Choroid plexus epithelial cell (primary cell): ENCODE measurements around the gene PYCARD.
"Not testable (repeated sequence)": the region's sequence is repeated elsewhere in the genome, so short reads cannot be mapped to it uniquely, and the experiment has no call there.

Source experiments
- DNase-seq: peaks from one replicate; pipeline ENCODE4 v3.0.0-alpha.2; 2010; ENCODE audit warnings: low read depth
- H3K4me3 ChIP-seq: 2 replicates; pipeline ENCODE4 v1.5.1; 2011; ENCODE audit warnings: low read depth, mild to moderate bottlenecking, control low read depth, low read length, moderate library complexity
- TF ChIP-seq, protein P1 (sequence below): conservative IDR thresholded peaks from 2 replicates; pipeline ENCODE4 v1.5.1; 2011; ENCODE audit warnings: low read depth, mild to moderate bottlenecking, control low read depth, inconsistent platforms, low read length, moderate library complexity

PYCARD gene

DNA sequence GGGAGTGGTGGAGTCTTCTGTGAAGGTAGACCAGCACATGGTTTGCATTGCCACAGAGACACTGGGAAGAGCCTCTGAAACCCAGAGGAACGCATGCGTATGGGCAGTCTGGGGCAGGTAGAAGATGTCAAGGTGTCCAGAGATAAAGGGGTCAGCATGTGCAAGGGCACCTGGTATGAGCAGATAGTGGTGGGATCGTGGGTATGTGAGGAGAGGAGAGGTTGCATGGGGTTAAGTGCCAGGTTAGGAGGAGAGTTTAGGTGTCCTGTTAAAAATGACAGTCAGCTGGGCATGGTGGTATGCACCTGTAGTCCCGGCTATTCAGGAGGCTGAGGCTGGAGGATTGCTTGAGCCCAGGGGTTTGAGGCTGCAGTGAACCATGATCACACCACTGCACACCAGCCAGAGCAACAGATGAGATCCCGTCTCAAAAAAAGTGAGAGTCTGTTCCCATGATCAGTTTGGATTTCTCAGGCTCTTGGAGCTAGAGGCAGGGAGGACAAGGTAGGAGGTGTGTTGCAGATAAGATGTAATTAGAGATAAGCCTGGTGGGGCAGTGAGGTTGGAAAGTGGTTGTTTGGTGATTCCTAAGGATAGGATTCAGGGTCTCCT, 3.0 kb downstream of the PYCARD start:
- TF ChIP-seq, protein P1, sequence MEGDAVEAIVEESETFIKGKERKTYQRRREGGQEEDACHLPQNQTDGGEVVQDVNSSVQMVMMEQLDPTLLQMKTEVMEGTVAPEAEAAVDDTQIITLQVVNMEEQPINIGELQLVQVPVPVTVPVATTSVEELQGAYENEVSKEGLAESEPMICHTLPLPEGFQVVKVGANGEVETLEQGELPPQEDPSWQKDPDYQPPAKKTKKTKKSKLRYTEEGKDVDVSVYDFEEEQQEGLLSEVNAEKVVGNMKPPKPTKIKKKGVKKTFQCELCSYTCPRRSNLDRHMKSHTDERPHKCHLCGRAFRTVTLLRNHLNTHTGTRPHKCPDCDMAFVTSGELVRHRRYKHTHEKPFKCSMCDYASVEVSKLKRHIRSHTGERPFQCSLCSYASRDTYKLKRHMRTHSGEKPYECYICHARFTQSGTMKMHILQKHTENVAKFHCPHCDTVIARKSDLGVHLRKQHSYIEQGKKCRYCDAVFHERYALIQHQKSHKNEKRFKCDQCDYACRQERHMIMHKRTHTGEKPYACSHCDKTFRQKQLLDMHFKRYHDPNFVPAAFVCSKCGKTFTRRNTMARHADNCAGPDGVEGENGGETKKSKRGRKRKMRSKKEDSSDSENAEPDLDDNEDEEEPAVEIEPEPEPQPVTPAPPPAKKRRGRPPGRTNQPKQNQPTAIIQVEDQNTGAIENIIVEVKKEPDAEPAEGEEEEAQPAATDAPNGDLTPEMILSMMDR: no peak
- H3K4me3 ChIP-seq: no peak overlapping the region
- DNase-seq: no peak

DNA sequence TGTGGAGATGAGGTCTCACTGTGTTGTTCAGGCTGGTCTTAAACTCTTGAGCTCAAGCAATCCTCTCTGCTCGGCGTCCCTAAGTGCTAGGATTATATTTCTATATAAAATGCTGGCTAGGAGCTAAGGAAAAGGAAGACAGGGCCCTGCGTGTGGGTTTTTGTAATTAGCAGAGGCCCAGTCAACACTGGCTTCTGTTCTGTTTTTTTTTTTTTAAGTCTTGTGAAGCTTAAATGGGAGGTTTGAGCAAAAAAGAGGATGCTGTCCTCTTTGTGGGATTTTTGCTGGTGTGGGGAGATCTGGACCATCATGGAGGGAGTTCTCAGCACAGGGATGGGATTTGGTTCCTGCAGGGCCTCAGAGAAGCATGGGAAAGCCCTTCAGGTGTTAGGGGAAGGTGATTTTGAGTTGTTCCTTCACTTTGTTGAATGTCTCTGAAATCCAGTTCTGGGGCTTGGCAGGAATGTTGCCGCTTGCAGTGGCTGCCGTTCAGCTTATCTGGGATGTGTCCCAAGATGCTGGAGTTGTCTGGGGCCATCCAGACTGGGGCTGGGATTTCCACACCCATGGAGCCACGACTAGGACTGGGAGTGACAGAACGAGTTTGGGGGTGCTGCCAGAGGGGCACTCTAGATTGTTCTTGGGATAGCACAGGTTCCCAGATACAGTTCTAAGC, 4.2 kb downstream of the PYCARD start:
- TF ChIP-seq, protein P1: no peak
- DNase-seq: no peak
- no peak overlapping the region for H3K4me3 ChIP-seq

- DNase-seq: no peak
- H3K4me3 ChIP-seq: no peak overlapping the region
- TF ChIP-seq, protein P1: no peak
Observed at GRCh38 chr16:31196324-31197088, 6.1 kb downstream of the PYCARD start.

DNA sequence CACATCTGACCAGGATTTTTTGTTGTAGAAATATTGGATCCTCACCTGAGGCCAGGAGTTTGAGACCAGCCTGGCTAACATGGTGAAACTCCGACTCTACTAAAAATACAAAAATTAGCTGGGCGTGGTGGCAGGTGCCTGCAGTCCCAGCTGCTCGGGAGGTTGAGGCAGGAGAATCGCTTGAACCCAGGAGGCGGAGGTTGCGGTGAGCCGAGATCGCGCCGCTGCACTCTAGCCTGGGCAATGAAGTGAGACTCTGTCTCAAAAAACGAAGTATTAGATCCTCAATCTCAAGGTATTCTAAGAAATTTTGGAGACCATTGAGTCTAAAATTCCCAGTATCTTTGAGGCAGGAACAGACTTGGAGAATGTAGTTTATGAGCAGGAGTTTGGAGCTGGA, 6.7 kb downstream of the PYCARD start:
- not testable (repeated sequence) for DNase-seq, H3K4me3 ChIP-seq

DNA sequence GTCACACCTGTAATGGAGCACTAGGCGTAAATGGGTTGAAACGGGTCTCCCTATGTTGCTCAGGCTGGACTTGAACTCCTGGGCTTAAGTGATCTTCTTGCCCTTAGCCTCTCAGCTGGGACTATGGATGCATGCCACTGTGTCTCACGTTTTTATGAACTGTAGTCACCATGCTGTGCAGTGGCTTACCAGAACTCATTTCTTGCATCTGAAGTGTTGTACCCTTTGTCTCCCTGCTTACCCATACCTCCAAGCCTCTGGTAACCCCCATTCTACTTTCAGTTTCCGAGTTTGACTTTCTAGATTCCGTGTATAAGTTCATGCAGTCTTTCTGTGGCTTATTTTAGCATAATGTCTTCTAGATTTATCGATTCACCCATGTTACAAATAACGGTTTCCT, 7.7 kb downstream of the PYCARD start:
- H3K4me3 ChIP-seq: no peak overlapping the region
- TF ChIP-seq, protein P1: no peak
- DNase-seq: no peak

DNA sequence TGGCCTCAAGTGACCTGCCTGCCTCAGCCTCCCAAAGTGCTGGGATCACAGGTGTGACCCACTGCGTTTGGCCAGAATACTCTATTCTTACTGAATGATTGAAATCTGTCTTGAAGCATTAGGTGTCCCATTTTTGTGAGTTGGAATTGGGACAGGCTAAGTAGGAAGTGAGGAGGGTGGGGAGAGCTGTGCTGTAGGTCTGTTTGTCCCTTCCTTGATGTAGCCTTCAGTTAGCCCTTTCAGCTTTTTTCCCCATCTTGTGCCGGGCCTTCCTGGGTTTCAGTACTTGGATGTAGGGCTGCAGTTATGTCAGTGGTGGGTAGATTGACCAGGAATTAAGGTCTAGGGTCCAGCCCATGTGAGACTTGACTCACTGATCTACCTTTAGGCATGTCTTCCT, 8.7 kb downstream of the PYCARD start:
- DNase-seq: no peak
- no peak overlapping the region for H3K4me3 ChIP-seq
- TF ChIP-seq, protein P1: no peak

GRCh38 chr16:31192856-31193642, 9.5 kb downstream of the PYCARD start:
- DNase-seq: no peak
- TF ChIP-seq, protein P1: no peak
- H3K4me3 ChIP-seq: no peak overlapping the region
